Osteoblast (primary cell): ENCODE measurements around the gene TRMT10B. TPM values are rescaled to one million over a fixed set of nuclear protein-coding genes. Genes with fewer than 3 reads are reported as not detected.
"Not testable (repeated sequence)": the region's sequence is repeated elsewhere in the genome, so short reads cannot be mapped to it uniquely, and the experiment has no call there.

Experiments
- DNase-seq: peaks from one replicate; pipeline ENCODE4 v3.0.0; 2011; ENCODE audit warnings: low spot score, mixed read lengths; ENCODE audit not compliant: insufficient read length; ENCODE audit errors: missing footprints
- H2AFZ ChIP-seq: 2 replicates; pipeline ENCODE4 v1.6.0; 2011; ENCODE audit warnings: mild to moderate bottlenecking, low read length
- H3K27ac ChIP-seq: 2 replicates; pipeline ENCODE4 v1.5.1; 2011; ENCODE audit warnings: mild to moderate bottlenecking, low read depth, low read length, moderate library complexity
- H3K27me3 ChIP-seq: 2 replicates; pipeline ENCODE4 v1.6.0; 2012; ENCODE audit warnings: mild to moderate bottlenecking, control low read depth, inconsistent platforms, low read length, moderate library complexity; ENCODE audit not compliant: insufficient read depth
- H3K36me3 ChIP-seq: 2 replicates; pipeline ENCODE4 v1.5.1; 2011; ENCODE audit warnings: mild to moderate bottlenecking, low read length, control low read depth, moderate library complexity; ENCODE audit not compliant: insufficient read depth
- H3K4me1 ChIP-seq: 2 replicates; pipeline ENCODE4 v1.5.1; 2011; ENCODE audit warnings: mild to moderate bottlenecking, low read length, control low read depth, moderate library complexity; ENCODE audit not compliant: insufficient read depth
- H3K4me2 ChIP-seq: 2 replicates; pipeline ENCODE4 v1.6.0; 2011; ENCODE audit warnings: mild to moderate bottlenecking, low read length; ENCODE audit not compliant: insufficient read depth
- H3K4me3 ChIP-seq: fragments of 200-600 bp; sonication (generic); 3 replicates; pipeline ENCODE4 v1.5.1; 2012; ENCODE audit warnings: mild to moderate bottlenecking, low read length, inconsistent platforms; ENCODE audit not compliant: insufficient read depth
- H3K79me2 ChIP-seq: 2 replicates; pipeline ENCODE4 v1.6.0; 2012; ENCODE audit warnings: mild to moderate bottlenecking, low read length, control low read depth, inconsistent platforms; ENCODE audit not compliant: insufficient read depth
- H3K9me3 ChIP-seq: 2 replicates; pipeline ENCODE4 v1.5.1; 2011; ENCODE audit warnings: low read depth, low read length, control low read depth
- H4K20me1 ChIP-seq: 2 replicates; pipeline ENCODE4 v1.6.0; 2012; ENCODE audit warnings: mild to moderate bottlenecking, low read length, control low read depth; ENCODE audit not compliant: insufficient read depth
- total RNA-seq: library from RNA; depleted of rRNA; stranded (reverse); fragments of >200 nt; gene quantifications from 2 replicates; pipeline ENCODE4 v1.2.3, GENCODE V29; 2012
- TF ChIP-seq, protein P1 (sequence below): IDR thresholded peaks from 2 replicates; pipeline ENCODE4 v1.5.1; 2011; ENCODE audit warnings: mild to moderate bottlenecking, low read depth, low read length, moderate library complexity; ENCODE audit errors: extremely low read depth

The TRMT10B gene
- total RNA-seq, 1 donor, result 3.3 TPM

DNA sequence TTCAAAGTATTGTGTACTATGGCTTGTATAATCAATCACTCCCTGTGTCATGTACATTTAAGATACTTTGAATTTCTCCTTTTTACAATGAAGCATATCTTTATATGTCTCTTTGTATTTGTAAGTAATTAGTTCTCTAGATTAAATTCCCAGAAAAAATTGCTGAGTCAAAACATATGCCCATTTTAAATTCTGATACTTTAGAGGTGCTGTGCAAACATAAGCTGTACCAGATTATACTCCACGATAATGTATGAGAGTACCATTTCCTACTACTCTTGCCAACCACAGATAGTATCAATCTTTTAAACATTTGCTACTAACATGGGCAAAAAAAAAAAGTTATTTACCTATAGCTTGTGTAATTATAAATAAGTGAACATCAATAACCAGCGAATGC, 65.2 kb downstream of the TRMT10B start:
- Histone ChIP-seq H2AFZ (no peak overlapping the region), H4K20me1 (peaks cover 6% of the 10 kb centered on the region), H3K36me3 (peaks cover 18% of the 10 kb centered on the region), H3K27me3 (no peaks in the 10 kb centered on the region), H3K79me2 (peaks cover 44% of the 10 kb centered on the region), H3K4me2 (no peak overlapping the region), H3K4me3 (no peak overlapping the region), H3K27ac (no peak overlapping the region), H3K9me3 (no peaks in the 10 kb centered on the region), H3K4me1 (no peaks in the 10 kb centered on the region)
- TF ChIP-seq, protein P1, sequence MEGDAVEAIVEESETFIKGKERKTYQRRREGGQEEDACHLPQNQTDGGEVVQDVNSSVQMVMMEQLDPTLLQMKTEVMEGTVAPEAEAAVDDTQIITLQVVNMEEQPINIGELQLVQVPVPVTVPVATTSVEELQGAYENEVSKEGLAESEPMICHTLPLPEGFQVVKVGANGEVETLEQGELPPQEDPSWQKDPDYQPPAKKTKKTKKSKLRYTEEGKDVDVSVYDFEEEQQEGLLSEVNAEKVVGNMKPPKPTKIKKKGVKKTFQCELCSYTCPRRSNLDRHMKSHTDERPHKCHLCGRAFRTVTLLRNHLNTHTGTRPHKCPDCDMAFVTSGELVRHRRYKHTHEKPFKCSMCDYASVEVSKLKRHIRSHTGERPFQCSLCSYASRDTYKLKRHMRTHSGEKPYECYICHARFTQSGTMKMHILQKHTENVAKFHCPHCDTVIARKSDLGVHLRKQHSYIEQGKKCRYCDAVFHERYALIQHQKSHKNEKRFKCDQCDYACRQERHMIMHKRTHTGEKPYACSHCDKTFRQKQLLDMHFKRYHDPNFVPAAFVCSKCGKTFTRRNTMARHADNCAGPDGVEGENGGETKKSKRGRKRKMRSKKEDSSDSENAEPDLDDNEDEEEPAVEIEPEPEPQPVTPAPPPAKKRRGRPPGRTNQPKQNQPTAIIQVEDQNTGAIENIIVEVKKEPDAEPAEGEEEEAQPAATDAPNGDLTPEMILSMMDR, result no peak
- no peak for DNase-seq

DNA sequence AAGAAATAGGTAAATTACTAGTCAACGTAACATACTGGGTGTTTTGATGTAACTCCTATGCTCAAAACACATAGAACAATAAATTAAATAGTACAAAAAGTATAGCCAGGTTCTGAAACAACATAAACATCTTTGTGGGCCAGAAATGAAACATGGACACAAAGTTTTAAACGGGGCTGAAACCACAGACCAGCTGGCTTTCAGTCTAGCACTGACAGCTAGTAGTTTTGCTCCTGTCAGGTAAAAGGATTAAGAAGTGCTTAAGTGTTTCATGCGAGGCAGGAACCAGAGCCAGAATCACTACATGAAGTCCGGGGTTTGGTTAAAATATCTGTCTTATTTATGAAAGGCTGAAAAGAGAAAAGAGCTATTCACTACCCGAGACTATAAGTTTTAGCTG, 66.5 kb downstream of the TRMT10B start:
- H3K4me3 ChIP-seq, result no peak overlapping the region
- H3K27me3 ChIP-seq, result no peaks in the 10 kb centered on the region
- TF ChIP-seq, protein P1, result no peak
- H4K20me1 ChIP-seq, result peaks cover 6% of the 10 kb centered on the region
- peaks cover 23% of the 10 kb centered on the region for H3K36me3 ChIP-seq
- H3K4me2 ChIP-seq, result no peak overlapping the region
- H3K9me3 ChIP-seq, result no peaks in the 10 kb centered on the region
- H3K4me1 ChIP-seq, result no peaks in the 10 kb centered on the region
- DNase-seq, result no peak
- no peak overlapping the region for H2AFZ ChIP-seq
- peaks cover 38% of the 10 kb centered on the region for H3K79me2 ChIP-seq
- H3K27ac ChIP-seq, result no peak overlapping the region

DNA sequence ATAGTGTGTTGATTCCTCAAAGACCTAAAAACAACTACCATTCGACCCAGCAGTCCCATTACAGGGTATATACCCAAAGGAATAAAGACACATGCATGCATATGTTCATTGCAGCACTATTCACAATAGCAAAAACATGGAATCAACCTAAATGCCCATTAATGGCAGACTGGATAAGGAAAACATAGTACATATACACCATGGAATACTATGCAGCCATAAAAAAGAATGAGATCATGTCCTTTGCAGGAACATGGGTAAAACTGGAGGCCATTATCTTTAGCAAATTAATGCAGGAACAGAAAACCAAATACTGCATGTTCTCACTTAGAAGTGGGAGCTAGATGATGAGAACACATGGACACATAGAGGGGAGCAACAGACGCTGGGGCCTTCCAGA, 71.6 kb downstream of the TRMT10B start:
- not testable (repeated sequence) for H3K4me2 ChIP-seq, H3K27me3 ChIP-seq, H3K27ac ChIP-seq, DNase-seq, H4K20me1 ChIP-seq, H3K4me3 ChIP-seq, H2AFZ ChIP-seq, H3K4me1 ChIP-seq, H3K9me3 ChIP-seq
- peaks cover 55% of the 10 kb centered on the region for H3K36me3 ChIP-seq
- H3K79me2 ChIP-seq, result peaks cover 12% of the 10 kb centered on the region

DNA sequence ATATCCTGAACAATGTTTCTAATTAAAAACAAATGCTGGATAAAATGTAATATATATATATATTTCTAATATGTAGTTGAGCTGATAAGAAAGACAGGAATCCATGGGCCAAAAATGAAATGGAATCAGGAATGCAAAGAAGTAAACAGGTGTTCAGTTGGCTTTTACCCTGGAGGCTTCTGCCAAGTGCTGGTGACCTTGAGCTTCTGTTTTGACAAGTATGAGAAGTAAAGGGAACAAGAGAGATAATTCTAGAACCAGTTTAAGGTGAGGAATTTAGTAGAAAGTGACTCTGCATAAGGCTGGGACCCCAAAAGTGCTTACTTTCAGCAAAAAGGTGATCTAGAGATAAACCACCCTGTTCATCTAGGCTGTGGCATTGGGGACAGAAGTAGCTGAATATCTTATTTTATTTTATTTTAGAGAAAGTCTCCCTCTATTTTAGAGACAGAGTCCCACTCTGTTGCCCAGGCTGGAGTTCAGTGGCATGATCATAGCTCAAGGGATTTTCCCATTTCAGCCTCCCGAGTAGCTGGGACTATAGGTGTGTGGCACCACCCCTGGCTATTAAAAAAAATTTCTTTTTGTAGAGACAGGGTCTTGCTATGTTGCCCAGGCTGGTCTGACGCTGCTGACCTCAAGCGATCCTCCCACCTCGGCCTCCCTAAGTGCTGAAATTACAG, 74.0 kb downstream of the TRMT10B start:
- Histone ChIP-seq H3K9me3 (no peaks in the 10 kb centered on the region), H3K4me2 (no peak overlapping the region), H2AFZ (no peak overlapping the region), H3K36me3 (peaks cover 45% of the 10 kb centered on the region), H3K27ac (no peak overlapping the region), H3K4me3 (no peak overlapping the region), H3K79me2 (peaks cover 12% of the 10 kb centered on the region), H3K4me1 (no peaks in the 10 kb centered on the region), H4K20me1 (peaks cover 4% of the 10 kb centered on the region), H3K27me3 (no peaks in the 10 kb centered on the region)
- TF ChIP-seq, protein P1, result no peak
- DNase-seq, result no peak

Other genes starting within 250 kb of the TRMT10B start
- 27.7 and 28.6 TPM in 2 replicates for gene FBXO10, start 177.4 kb upstream of the TRMT10B start, total RNA-seq
- 69.5 and 72.4 TPM in 2 replicates for gene TOMM5, start 161.2 kb upstream of the TRMT10B start, total RNA-seq
- not detected in 2 replicates for gene FRMPD1, start 102.9 kb upstream of the TRMT10B start, total RNA-seq
- gene EXOSC3, start 31.3 kb downstream of the TRMT10B start, total RNA-seq, result 24.6 and 39.8 TPM in 2 replicates
- 28.6 and 30.4 TPM in 2 replicates for gene DCAF10, start 47.0 kb downstream of the TRMT10B start, total RNA-seq
- 114 and 119 TPM in 2 replicates for gene SLC25A51, start 150.3 kb downstream of the TRMT10B start, total RNA-seq